H1 (cell line): ENCODE results near the gene NIPAL3. TPM values are rescaled to one million over a fixed set of nuclear protein-coding genes. Genes with fewer than 3 reads are reported as not detected.

Experiments
- CTCF ChIA-PET: fragments of 300-600 bp; sonication (Branson Sonifier 250); formaldehyde crosslinking; loops from one replicate; lab custom pipeline; 2021; ENCODE audit not compliant: partially characterized antibody; lab: Charles Lee
- POLR2A ChIA-PET: fragments of 300-600 bp; sonication (Branson Sonifier 250); formaldehyde crosslinking; loops from one replicate; lab custom pipeline; 2021; ENCODE audit warnings: inconsistent platforms; ENCODE audit not compliant: partially characterized antibody; lab: Charles Lee
- DNase-seq, 2 experiments: peaks; one replicate each; pipeline versions ENCODE4 v3.0.0 to v3.0.0-alpha.2; 2010 to 2022; ENCODE audit warnings: low spot score in 2 of 2, low read depth in 1 of 2, mixed read lengths in 1 of 2
- FAIRE-seq: peaks from 2 replicates; lab custom pipeline; 2011; peaks lifted over from hg19 to GRCh38; lab: Jason Lieb, UNC
- H2AFZ ChIP-seq: 2 replicates; pipeline ENCODE4 v1.8.1; 2012; ENCODE audit warnings: low read length, inconsistent platforms
- H2AK5ac ChIP-seq: 2 replicates; pipeline ENCODE4 v1.6.1; 2013; ENCODE audit warnings: low read depth, low read length
- H2BK120ac ChIP-seq: replicated peaks from 2 replicates; pipeline ENCODE3; 2013; ENCODE audit warnings: low read depth, low read length, inconsistent platforms
- H2BK12ac ChIP-seq: 2 replicates; pipeline ENCODE4 v1.6.1; 2013; ENCODE audit warnings: low read depth, low read length
- H2BK15ac ChIP-seq: 2 replicates; pipeline ENCODE4 v1.6.1; 2013; ENCODE audit warnings: low read length
- H2BK20ac ChIP-seq: 2 replicates; pipeline ENCODE4 v1.6.1; 2013; ENCODE audit warnings: low read length
- H2BK5ac ChIP-seq: 2 replicates; pipeline ENCODE4 v1.6.1; 2013; ENCODE audit warnings: low read depth, low read length
- H3K14ac ChIP-seq: 2 replicates; pipeline ENCODE4 v1.6.1; 2013; ENCODE audit warnings: inconsistent platforms; ENCODE audit not compliant: insufficient read length
- H3K18ac ChIP-seq: 2 replicates; pipeline ENCODE4 v1.6.1; 2013; ENCODE audit warnings: low read length; ENCODE audit errors: extremely low read depth
- H3K23ac ChIP-seq: 2 replicates; pipeline ENCODE4 v1.6.1; 2013; ENCODE audit warnings: inconsistent platforms; ENCODE audit not compliant: insufficient read length
- H3K23me2 ChIP-seq: 2 replicates; pipeline ENCODE4 v1.6.1; 2013; ENCODE audit warnings: low read depth, low read length
- H3K27ac ChIP-seq: 2 replicates; pipeline ENCODE4 v1.6.1; 2011; ENCODE audit warnings: low read depth, low read length, inconsistent platforms
- H3K27me3 ChIP-seq, 4 experiments: replicated peaks in 1 of 4; 1 replicate in 1 of 4; 2 replicates in 3 of 4; pipeline versions ENCODE4 v1.6.1 to v1.8.1; 2011 to 2013; ENCODE audit warnings: low read length in 3 of 4, mild to moderate bottlenecking in 3 of 4, inconsistent platforms in 2 of 4, mixed read lengths in 2 of 4, moderate library complexity in 1 of 4; ENCODE audit not compliant: control insufficient read depth in 3 of 4, insufficient read depth in 3 of 4; ENCODE audit errors: extremely low read depth in 1 of 4
- H3K36me3 ChIP-seq, 4 experiments: 2 replicates each; pipeline versions ENCODE4 v1.6.1 to v1.8.1; 2011 to 2013; ENCODE audit warnings: mild to moderate bottlenecking in 4 of 4, low read length in 3 of 4, moderate library complexity in 2 of 4, control low read depth in 1 of 4, inconsistent platforms in 1 of 4; ENCODE audit not compliant: insufficient read depth in 4 of 4, control insufficient read depth in 2 of 4
- H3K4ac ChIP-seq: replicated peaks from 2 replicates; pipeline ENCODE3; 2013; ENCODE audit warnings: low read length, low read depth, mixed read lengths, inconsistent platforms; ENCODE audit not compliant: insufficient read length
- H3K4me1 ChIP-seq, 4 experiments: replicated peaks in 1 of 4; 1 replicate in 1 of 4; 2 replicates in 3 of 4; pipeline versions ENCODE4 v1.6.1 to v1.8.1; 2011 to 2013; ENCODE audit warnings: low read length in 3 of 4, inconsistent platforms in 2 of 4, mixed read lengths in 1 of 4; ENCODE audit not compliant: insufficient read depth in 4 of 4, control insufficient read depth in 3 of 4
- H3K4me2 ChIP-seq, 2 experiments: 2 replicates each; pipeline versions ENCODE4 v1.6.1 to v1.8.1; 2011 to 2013; ENCODE audit warnings: low read depth in 2 of 2, low read length in 2 of 2, control low read depth in 1 of 2, inconsistent platforms in 1 of 2, mild to moderate bottlenecking in 1 of 2; ENCODE audit not compliant: insufficient read depth in 1 of 2
- H3K4me3 ChIP-seq, 4 experiments: fragments of 200-600, 300-600 bp in 1 of 4; sonication (generic), shearing (Covaris generic), sonication (Bioruptor Twin) in 1 of 4; 2 replicates each; pipeline versions ENCODE4 v1.5.1 to v1.8.1; 2011 to 2016; ENCODE audit warnings: low read length in 4 of 4, low read depth in 3 of 4, control low read depth in 2 of 4, inconsistent platforms in 2 of 4, mild to moderate bottlenecking in 2 of 4, mixed read lengths in 1 of 4, moderate library complexity in 1 of 4; ENCODE audit not compliant: insufficient read depth in 2 of 4; ENCODE audit errors: extremely low read depth in 1 of 4
- H3K56ac ChIP-seq: replicated peaks from 2 replicates; pipeline ENCODE3; 2013; ENCODE audit warnings: low read depth, mild to moderate bottlenecking, mixed read lengths, low read length, inconsistent platforms; ENCODE audit not compliant: insufficient read length
- H3K79me1 ChIP-seq: 2 replicates; pipeline ENCODE4 v1.6.1; 2013; ENCODE audit warnings: low read depth, low read length, control low read depth
- H3K79me2 ChIP-seq, 2 experiments: 2 replicates each; pipeline versions ENCODE4 v1.6.1 to v1.8.1; 2012 to 2013; ENCODE audit warnings: low read length in 2 of 2, mild to moderate bottlenecking in 2 of 2, inconsistent platforms in 1 of 2; ENCODE audit not compliant: insufficient read depth in 2 of 2, control insufficient read depth in 1 of 2
- H3K9ac ChIP-seq, 4 experiments: replicated peaks in 1 of 4; 1 replicate in 1 of 4; 2 replicates in 3 of 4; pipeline versions ENCODE4 v1.6.1 to v1.8.1; 2011 to 2013; ENCODE audit warnings: low read depth in 3 of 4, low read length in 3 of 4, control low read depth in 2 of 4, mild to moderate bottlenecking in 2 of 4, moderate library complexity in 2 of 4, inconsistent platforms in 1 of 4; ENCODE audit errors: extremely low read depth in 1 of 4
- H3K9me3 ChIP-seq, 2 experiments: 2 replicates each; pipeline versions ENCODE4 v1.6.1 to v1.8.1; 2012 to 2013; ENCODE audit warnings: mild to moderate bottlenecking in 2 of 2, moderate library complexity in 2 of 2, control low read depth in 1 of 2, inconsistent platforms in 1 of 2, low read depth in 1 of 2, low read length in 1 of 2, mixed read lengths in 1 of 2; ENCODE audit not compliant: insufficient read depth in 2 of 2
- H4K20me1 ChIP-seq, 2 experiments: replicated peaks in 1 of 2; 2 replicates each; pipeline versions ENCODE3 to v1.8.1; 2011 to 2013; ENCODE audit warnings: inconsistent platforms in 2 of 2, low read length in 2 of 2, mild to moderate bottlenecking in 1 of 2; ENCODE audit not compliant: insufficient read depth in 2 of 2, control insufficient read depth in 1 of 2
- H4K5ac ChIP-seq: 2 replicates; pipeline ENCODE4 v1.6.1; 2013; ENCODE audit warnings: low read length, low read depth, mixed read lengths, inconsistent platforms; ENCODE audit not compliant: insufficient read length
- H4K8ac ChIP-seq: 2 replicates; pipeline ENCODE4 v1.8.0; 2013; ENCODE audit warnings: mild to moderate bottlenecking, moderate library complexity, low read length, inconsistent platforms; ENCODE audit not compliant: insufficient read depth; ENCODE audit errors: extremely low read depth
- H4K91ac ChIP-seq: replicated peaks from 2 replicates; pipeline ENCODE3; 2013; ENCODE audit warnings: low read length, mixed read lengths, inconsistent platforms; ENCODE audit not compliant: insufficient read length
- TCF12 ChIP-seq: IDR thresholded peaks from 2 replicates; pipeline ENCODE4 v1.6.1; 2011; ENCODE audit warnings: low read depth, mild to moderate bottlenecking, low read length
- WGBS, 2 experiments: shearing (Covaris generic) in 1 of 2; methylation state at CpG; one replicate each; pipeline versions ENCODE4 v1.1.6 to v1.1.7; 2013 to 2015; ENCODE audit warnings: low lambda C conversion rate in 2 of 2, mixed read lengths in 2 of 2, inconsistent platforms in 1 of 2, low coverage in 1 of 2, missing lambda C conversion rate in 1 of 2; ENCODE audit not compliant: insufficient replicate concordance in 2 of 2, insufficient coverage in 1 of 2, insufficient read length in 1 of 2; ENCODE audit errors: extremely low coverage in 1 of 2, missing lambda C conversion rate in 1 of 2; 5-methylcytosine and 5-hydroxymethylcytosine counted together
- polyA plus RNA-seq, 7 experiments: library from polyadenylated mRNA; depleted of rRNA in 3 of 7; stranded (reverse) in 5 of 7; unstranded in 2 of 7; fragments of >200 nt in 5 of 7; fragments of 200-250 nt in 2 of 7; gene quantifications; 1 replicate in 5 of 7; 2 replicates in 1 of 7; 4 replicates in 1 of 7; pipeline versions ENCODE4 v1.2.1 to v1.2.3, GENCODE V29; 2011 to 2013; ENCODE audit warnings: missing spikeins in 2 of 7, mixed read lengths in 2 of 7
- total RNA-seq: library from RNA; stranded (reverse); fragmentation: NEBNext Ultra II Directional; extraction: Animal tissue kit (Norgen Biotek cat#: 25700); gene quantifications from 2 replicates; pipeline ENCODE4 v1.2.1, GENCODE V29; 2021

The NIPAL3 gene
- total and polyA plus RNA-seq, 2 of the 8 experiments (the other 6 are each of a cell fraction or from before 2014, with no cell fraction given): 8.8 to 11.0 TPM

DNA sequence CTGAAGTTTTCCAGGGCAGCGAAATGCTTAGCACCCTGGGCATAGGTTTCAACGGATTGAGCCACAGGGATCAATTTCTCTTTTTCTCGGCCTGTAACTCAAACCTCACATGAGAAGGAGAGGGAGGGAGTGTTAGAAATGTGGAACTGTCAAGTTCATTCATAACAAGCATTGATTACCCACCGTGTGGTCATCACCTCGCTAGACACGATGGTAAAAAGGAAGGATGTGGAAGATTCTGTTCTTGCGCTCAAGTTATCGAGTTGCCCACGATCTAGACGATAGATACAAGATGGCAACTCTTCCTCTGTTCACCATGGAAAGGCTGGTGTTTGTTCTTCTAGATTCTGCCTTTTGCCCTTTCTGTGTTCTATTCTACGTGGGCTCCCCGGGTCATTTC is 83.0 kb downstream of the NIPAL3 start:
- TF ChIP-seq TCF12: no peak
- TF ChIP-seq, all 59 proteins: peak for 0
- 96% methylated on average over 12 of the region's 12 CpGs; no CpG with 5 or more reads in 1 of the 2 experiments for WGBS, 2 experiments
- no peak overlapping the region for H2AFZ ChIP-seq

More for the DNA sequence above, 83.0 kb downstream of the NIPAL3 start:
- H2BK12ac ChIP-seq: no peak overlapping the region
- no peak overlapping the region for H3K27ac ChIP-seq
- POLR2A ChIA-PET: no interaction called here
- no peak overlapping the region for H4K5ac ChIP-seq
- peaks cover 11% of the 10 kb centered on the region for H3K23me2 ChIP-seq
- CTCF ChIA-PET: no interaction called here
- no peak for FAIRE-seq
- no peak overlapping the region for H3K4ac ChIP-seq
- no peaks in the 10 kb centered on the region for H3K36me3 ChIP-seq
- H2BK15ac ChIP-seq: no peak overlapping the region
- no peaks in the 10 kb centered on the region for H3K9me3 ChIP-seq
- no peak overlapping the region for H2BK5ac ChIP-seq
- H2BK20ac ChIP-seq: 0 out of 2 replicates have a peak overlapping the region, but pooled peaks have one; percentile 75
- no peak overlapping the region for H3K9ac ChIP-seq
- peaks cover 0 to 12% (median 3%) of the 10 kb centered on the region in 4 experiments; a peak in 4 of 7 replicates for H3K4me1 ChIP-seq
- H4K8ac ChIP-seq: no peak overlapping the region
- no peak overlapping the region for H4K91ac ChIP-seq
- H3K79me1 ChIP-seq: no peaks in the 10 kb centered on the region
- no peaks in the 10 kb centered on the region for H4K20me1 ChIP-seq
- H3K4me2 ChIP-seq: no peak overlapping the region
- no peak overlapping the region for H2BK120ac ChIP-seq
- 0 out of 2 replicates have a peak overlapping the region, but pooled peaks have one; percentile 28 for H2AK5ac ChIP-seq
- no peak overlapping the region for H3K4me3 ChIP-seq
- H3K79me2 ChIP-seq: no peaks in the 10 kb centered on the region
- no peak overlapping the region for H3K18ac ChIP-seq
- H3K27me3 ChIP-seq: peaks cover 0 to 4% (median 0%) of the 10 kb centered on the region in 4 experiments; a peak in 3 of 7 replicates
- H3K14ac ChIP-seq: no peak overlapping the region
- no peak for DNase-seq
- H3K23ac ChIP-seq: no peak overlapping the region
- H3K56ac ChIP-seq: no peak overlapping the region
